Measurements from ENCODE around the gene CCDC66. TPM values are rescaled to one million over a fixed set of nuclear protein-coding genes. Genes with fewer than 3 reads are reported as not detected.

Gene CCDC66
- total RNA-seq, 1 donor from 2014 or later = 54.3 TPM

GRCh38 chr3:56645407-56645806 lies 88.4 kb downstream of the CCDC66 start:
- H3K9me3 ChIP-seq (ENCODE audit: control insufficient read depth in 3 of 3, low read length in 3 of 3) = no peaks in the 10 kb centered on the region
- H3K4me1 ChIP-seq (ENCODE audit: control insufficient read depth in 3 of 3, insufficient read depth in 3 of 3, low read length in 3 of 3) = no peaks in the 10 kb centered on the region
- H3K9ac ChIP-seq (ENCODE audit: low read depth in 1 of 3, low read length in 3 of 3) = no peak overlapping the region
- H3K27ac ChIP-seq (ENCODE audit: low read depth, low read length) = no peak overlapping the region
- no peak overlapping the region for H3K4me3 ChIP-seq (ENCODE audit: low read length in 3 of 3)
- H3K36me3 ChIP-seq (ENCODE audit: control insufficient read depth in 3 of 3, insufficient read depth in 3 of 3, low read length in 3 of 3) = peaks cover 4 to 33% (median 16%) of the 10 kb centered on the region in 3 donors
- no peaks in the 10 kb centered on the region for H3K27me3 ChIP-seq (ENCODE audit: control insufficient read depth in 3 of 3, insufficient read depth in 3 of 3, low read length in 3 of 3)

DNA sequence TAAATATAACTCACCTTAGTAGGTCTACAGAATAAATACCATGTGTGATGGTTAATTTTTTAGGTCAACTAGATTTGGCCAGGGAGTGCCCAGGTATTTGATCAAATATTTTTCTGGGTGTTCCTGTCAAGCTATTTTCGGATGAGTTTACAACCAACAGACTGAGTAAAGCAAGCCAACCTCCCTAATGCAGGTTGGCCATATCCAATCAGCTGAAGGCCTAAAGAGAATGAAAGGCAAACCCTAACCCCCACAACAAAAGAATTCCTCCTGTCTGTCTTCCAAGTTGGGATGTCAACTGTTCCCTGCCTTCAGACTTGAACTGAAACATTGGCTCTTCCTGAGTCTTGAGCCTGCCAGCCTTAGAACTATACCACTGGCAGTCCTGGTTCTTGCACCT lies 97.5 kb downstream of the CCDC66 start:
- Histone ChIP-seq H3K4me1 (ENCODE audit: control insufficient read depth in 3 of 3, insufficient read depth in 3 of 3, low read length in 3 of 3) (no peaks in the 10 kb centered on the region), H3K9ac (ENCODE audit: low read depth in 1 of 3, low read length in 3 of 3) (no peak overlapping the region), H3K4me3 (ENCODE audit: low read length in 3 of 3) (no peak overlapping the region), H3K36me3 (ENCODE audit: control insufficient read depth in 3 of 3, insufficient read depth in 3 of 3, low read length in 3 of 3) (peaks cover 11 to 31% (median 14%) of the 10 kb centered on the region in 3 donors), H3K27me3 (ENCODE audit: control insufficient read depth in 3 of 3, insufficient read depth in 3 of 3, low read length in 3 of 3) (no peaks in the 10 kb centered on the region), H3K9me3 (ENCODE audit: control insufficient read depth in 3 of 3, low read length in 3 of 3) (no peaks in the 10 kb centered on the region), H3K27ac (ENCODE audit: low read depth, low read length) (no peak overlapping the region)

GRCh38 chr3:56655709-56656108 lies 98.7 kb downstream of the CCDC66 start:
- Histone ChIP-seq H3K9ac (ENCODE audit: low read depth in 1 of 3, low read length in 3 of 3) (no peak overlapping the region), H3K27ac (ENCODE audit: low read depth, low read length) (no peak overlapping the region), H3K4me3 (ENCODE audit: low read length in 3 of 3) (no peak overlapping the region), H3K4me1 (ENCODE audit: control insufficient read depth in 3 of 3, insufficient read depth in 3 of 3, low read length in 3 of 3) (no peaks in the 10 kb centered on the region), H3K27me3 (ENCODE audit: control insufficient read depth in 3 of 3, insufficient read depth in 3 of 3, low read length in 3 of 3) (no peaks in the 10 kb centered on the region), H3K9me3 (ENCODE audit: control insufficient read depth in 3 of 3, low read length in 3 of 3) (no peaks in the 10 kb centered on the region), H3K36me3 (ENCODE audit: control insufficient read depth in 3 of 3, insufficient read depth in 3 of 3, low read length in 3 of 3) (peaks cover 14 to 39% (median 18%) of the 10 kb centered on the region in 3 donors)

GRCh38 chr3:56664823-56665222 lies 107.8 kb downstream of the CCDC66 start:
- no peaks in the 10 kb centered on the region for H3K27me3 ChIP-seq (ENCODE audit: control insufficient read depth in 3 of 3, insufficient read depth in 3 of 3, low read length in 3 of 3)
- no peak overlapping the region for H3K27ac ChIP-seq (ENCODE audit: low read depth, low read length)
- H3K36me3 ChIP-seq (ENCODE audit: control insufficient read depth in 3 of 3, insufficient read depth in 3 of 3, low read length in 3 of 3) = peaks cover 13 to 40% (median 36%) of the 10 kb centered on the region in 3 donors
- no peaks in the 10 kb centered on the region for H3K4me1 ChIP-seq (ENCODE audit: control insufficient read depth in 3 of 3, insufficient read depth in 3 of 3, low read length in 3 of 3)
- no peaks in the 10 kb centered on the region for H3K9me3 ChIP-seq (ENCODE audit: control insufficient read depth in 3 of 3, low read length in 3 of 3)
- no peak overlapping the region for H3K4me3 ChIP-seq (ENCODE audit: low read length in 3 of 3)
- no peak overlapping the region for H3K9ac ChIP-seq (ENCODE audit: low read depth in 1 of 3, low read length in 3 of 3)

- Histone ChIP-seq H3K9ac (ENCODE audit: low read depth in 1 of 3, low read length in 3 of 3) (no peak overlapping the region), H3K27ac (ENCODE audit: low read depth, low read length) (no peak overlapping the region), H3K36me3 (ENCODE audit: control insufficient read depth in 3 of 3, insufficient read depth in 3 of 3, low read length in 3 of 3) (peaks cover 9 to 39% (median 22%) of the 10 kb centered on the region in 3 donors), H3K9me3 (ENCODE audit: control insufficient read depth in 3 of 3, low read length in 3 of 3) (no peaks in the 10 kb centered on the region), H3K4me1 (ENCODE audit: control insufficient read depth in 3 of 3, insufficient read depth in 3 of 3, low read length in 3 of 3) (no peaks in the 10 kb centered on the region), H3K27me3 (ENCODE audit: control insufficient read depth in 3 of 3, insufficient read depth in 3 of 3, low read length in 3 of 3) (no peaks in the 10 kb centered on the region), H3K4me3 (ENCODE audit: low read length in 3 of 3) (no peak overlapping the region)
These were observed 111.1 kb downstream of the CCDC66 start for GRCh38 chr3:56667973-56668579.

Other genes starting within 250 kb of the CCDC66 start
- 1.0 TPM for gene ERC2, start 88.7 kb upstream of the CCDC66 start, total RNA-seq
- gene TASOR, start 126.1 kb downstream of the CCDC66 start, total RNA-seq = 89.2 TPM
- 32.9 TPM for gene ARHGEF3, start 244.8 kb downstream of the CCDC66 start, total RNA-seq

Data from skeletal muscle tissue (tissue), 4 donors.